ENCODE data around the gene DLGAP1. TPM values are rescaled to one million over a fixed set of nuclear protein-coding genes. Genes with fewer than 3 reads are reported as not detected.

Gene DLGAP1
- total RNA-seq, 1 donor from 2014 or later = 5.4 TPM

- H3K4me1 ChIP-seq = peaks cover 24% of the 10 kb centered on the region
- peak overlapping the region; percentile 79 for H3K4me3 ChIP-seq
- H3K27me3 ChIP-seq = no peaks in the 10 kb centered on the region
- intact Hi-C loops (cut with DNase I) = no loop called here
- H3K36me3 ChIP-seq = no peaks in the 10 kb centered on the region
- H3K9me3 ChIP-seq = no peaks in the 10 kb centered on the region
- ATAC-seq = peak; percentile 52
- peak overlapping the region; percentile 99 for H3K27ac ChIP-seq
- TF ChIP-seq CTCF (IDR thresholded peaks at IDR 0.05) = no peak
- DNase-seq = peak; percentile 93
Observed at GRCh38 chr18:3448838-3449511, 1006.1 kb downstream of the DLGAP1 start.

GRCh38 chr18:3447895-3448837 lies 1006.9 kb downstream of the DLGAP1 start:
- DNase-seq (peak; percentile 98), ATAC-seq (peak; percentile 85)
- Histone ChIP-seq H3K4me1 (peaks cover 20% of the 10 kb centered on the region), H3K4me3 (peak overlapping the region; percentile 79), H3K27me3 (no peaks in the 10 kb centered on the region), H3K9me3 (no peaks in the 10 kb centered on the region), H3K36me3 (no peaks in the 10 kb centered on the region), H3K27ac (peak overlapping the region; percentile 99)
- peak; percentile 17 for TF ChIP-seq CTCF (IDR thresholded peaks at IDR 0.05)
- intact Hi-C loops (cut with DNase I) = no loop called here

- peak; percentile 82 for DNase-seq
- Histone ChIP-seq H3K27me3 (no peaks in the 10 kb centered on the region), H3K4me3 (peak overlapping the region; percentile 79), H3K9me3 (no peaks in the 10 kb centered on the region), H3K36me3 (no peaks in the 10 kb centered on the region), H3K27ac (peak overlapping the region; percentile 99), H3K4me1 (peaks cover 13% of the 10 kb centered on the region)
- ATAC-seq = no peak
- intact Hi-C loops (cut with DNase I) = no loop called here
- no peak for TF ChIP-seq CTCF (IDR thresholded peaks at IDR 0.05)
Observed at GRCh38 chr18:3447068-3447894, 1007.8 kb downstream of the DLGAP1 start.

Small RNA genes lying within 50 kb of the gene (microRNA-seq; reads per million reads assigned to microRNA genes)
- not detected for gene MIR6718 (ENCODE audit: borderline microRNAs expressed)
